Aorta (tissue), 5 donors: ENCODE measurements around the gene CFAP46. TPM values are rescaled to one million over a fixed set of nuclear protein-coding genes. Genes with fewer than 3 reads are reported as not detected.

ENCODE experiments used
- ATAC-seq: fragments of 200-7000 bp; cut with Tn5 transposase; one replicate; pipeline ENCODE4 v1.9.1; 2022; ENCODE audit warnings: moderate library complexity; ENCODE audit not compliant: low FRiP score
- DNase-seq, 2 donors: peaks; one replicate each; pipeline ENCODE4 v3.0.0-alpha.2; 2020
- H3K27ac ChIP-seq, 2 donors: one replicate each; pipeline ENCODE4 v1.5.1; 2013; ENCODE audit warnings: low read length in 2 of 2, mild to moderate bottlenecking in 2 of 2, moderate library complexity in 2 of 2, control low read depth in 1 of 2, inconsistent platforms in 1 of 2, low read depth in 1 of 2
- H3K27me3 ChIP-seq, 2 donors: one replicate each; pipeline ENCODE4 v1.6.1; 2013; ENCODE audit warnings: control low read depth in 1 of 2, low read length in 1 of 2, mild to moderate bottlenecking in 1 of 2, moderate library complexity in 1 of 2; ENCODE audit not compliant: insufficient read depth in 2 of 2, control insufficient read depth in 1 of 2
- H3K36me3 ChIP-seq, 2 donors: one replicate each; pipeline ENCODE4 v1.6.1; 2013; ENCODE audit warnings: control low read depth in 1 of 2, low read length in 1 of 2, mild to moderate bottlenecking in 1 of 2; ENCODE audit not compliant: insufficient read depth in 2 of 2, control insufficient read depth in 1 of 2
- H3K4me1 ChIP-seq, 2 donors: one replicate each; pipeline ENCODE4 v1.6.1; 2013; ENCODE audit warnings: low read length in 2 of 2, control low read depth in 1 of 2, mild to moderate bottlenecking in 1 of 2, moderate library complexity in 1 of 2; ENCODE audit not compliant: insufficient read depth in 2 of 2, control insufficient read depth in 1 of 2
- H3K4me3 ChIP-seq, 2 donors: one replicate each; pipeline ENCODE4 v1.5.1; 2013; ENCODE audit warnings: low read length in 2 of 2, control low read depth in 1 of 2, mild to moderate bottlenecking in 1 of 2
- H3K9me3 ChIP-seq: one replicate; pipeline ENCODE4 v1.6.1; 2013; ENCODE audit warnings: mild to moderate bottlenecking, low read length; ENCODE audit not compliant: control insufficient read depth
- WGBS, 2 donors: extraction: QIAGEN DNeasy Blood & Tissue Kit; methylation state at CpG; one replicate each; pipeline ENCODE4 v1.1.7; 2013; 5-methylcytosine and 5-hydroxymethylcytosine counted together
- intact Hi-C, 2 donors: fragments of 100-400 bp; cut with DNase I; formaldehyde crosslinking; loops; one replicate each; pipeline versions ENCODE4 v1.14.2 to v1.15.0; 2022
- polyA plus RNA-seq, 2 donors: library from polyadenylated mRNA; stranded (reverse); fragments of 200-250 nt; gene quantifications; one replicate each; pipeline ENCODE4 v1.2.3, GENCODE V29; 2013
- total RNA-seq, 2 donors: library from RNA; stranded (reverse); fragmentation: NEBNext Ultra II Directional; extraction: Animal tissue kit (Norgen Biotek cat#: 25700); gene quantifications; one replicate each; pipeline ENCODE4 v1.2.1, GENCODE V29; 2021
- donor health status: healthy with polysubstance abuse.
- donor health status: Bipolar disorder and iron deficiency.
- donor health status: DM: no; HTN: no; CAD: no.
- donor health status: DM: no; HTN: no; CAD: no.
- donor health status: DM: yes; HTN: yes; CAD: no.

The CFAP46 gene
- total and polyA plus RNA-seq, 4 donors: 0.42 TPM; not detected in 3

GRCh38 chr10:132910901-132911785 lies 31.2 kb downstream of the CFAP46 start:
- ATAC-seq (no peak), DNase-seq (peak in 1 of 2 donors; percentile 68)
- no peak overlapping the region for H3K27ac ChIP-seq

DNA sequence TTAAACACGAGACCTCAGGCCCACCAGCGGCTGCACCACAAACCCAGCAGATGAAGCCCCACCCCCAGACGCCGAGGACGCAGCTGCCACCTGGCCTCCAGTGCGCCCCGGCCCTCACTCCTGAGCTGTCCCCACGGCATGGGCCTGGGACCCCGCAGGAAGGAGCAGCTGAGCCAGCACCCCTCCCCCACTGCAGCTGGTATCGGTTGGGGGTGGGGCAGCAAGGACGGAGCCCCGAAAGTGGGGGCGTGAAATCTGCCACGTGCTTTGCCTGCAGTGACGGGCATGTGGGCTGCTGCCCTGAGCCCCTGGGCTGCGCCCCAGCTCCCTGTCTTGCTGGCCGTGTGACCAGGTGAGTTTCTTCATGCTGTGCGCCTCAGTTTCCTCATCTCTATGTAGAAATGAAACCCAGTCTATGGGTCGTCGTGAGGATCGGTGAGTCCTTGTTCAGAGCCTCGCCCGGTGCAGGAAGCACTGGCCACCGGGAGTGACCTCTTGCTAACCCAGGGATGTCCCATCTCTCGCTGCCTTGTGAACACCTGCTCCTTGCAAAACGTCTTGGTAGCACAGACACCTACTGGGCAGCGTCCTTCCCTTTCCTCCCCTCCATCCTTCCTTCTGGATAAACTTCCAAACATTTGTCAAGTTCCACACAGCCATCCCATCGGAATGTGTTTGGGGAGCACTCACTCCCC lies 32.0 kb downstream of the CFAP46 start:
- no peak for ATAC-seq
- peak; percentile 40 to 67 for DNase-seq
- no peak overlapping the region for H3K4me3 ChIP-seq
- H3K27ac ChIP-seq: no peak overlapping the region
- peaks cover 2% of the 10 kb centered on the region for H3K9me3 ChIP-seq
- intact Hi-C loops: no loop called here
- 75 to 82% methylated on average over 28 of the region's 28 CpGs for WGBS, 2 donors
- no peaks in the 10 kb centered on the region for H3K27me3 ChIP-seq
- no peaks in the 10 kb centered on the region for H3K36me3 ChIP-seq
- H3K4me1 ChIP-seq: no peaks in the 10 kb centered on the region

More at GRCh38 chr10:132910901-132911785, 31.2 kb downstream of the CFAP46 start:
- Histone ChIP-seq H3K4me1 (no peaks in the 10 kb centered on the region), H3K27me3 (no peaks in the 10 kb centered on the region), H3K4me3 (no peak overlapping the region), H3K36me3 (no peaks in the 10 kb centered on the region), H3K9me3 (no peaks in the 10 kb centered on the region)
- WGBS, 2 donors: 64 to 67% methylated on average over 37 of the region's 37 CpGs
- intact Hi-C loops: no loop called here

- Histone ChIP-seq H3K4me3 (no peak overlapping the region), H3K4me1 (no peaks in the 10 kb centered on the region), H3K36me3 (no peaks in the 10 kb centered on the region), H3K9me3 (peaks cover 2% of the 10 kb centered on the region), H3K27ac (no peak overlapping the region), H3K27me3 (no peaks in the 10 kb centered on the region)
- intact Hi-C loops: no loop called here
- DNase-seq (peak; percentile 42 to 74), ATAC-seq (peak; percentile 26)
- WGBS, 2 donors: 77 to 82% methylated on average over 21 of the region's 21 CpGs
Measured at GRCh38 chr10:132909491-132910071, 32.8 kb downstream of the CFAP46 start.

DNA sequence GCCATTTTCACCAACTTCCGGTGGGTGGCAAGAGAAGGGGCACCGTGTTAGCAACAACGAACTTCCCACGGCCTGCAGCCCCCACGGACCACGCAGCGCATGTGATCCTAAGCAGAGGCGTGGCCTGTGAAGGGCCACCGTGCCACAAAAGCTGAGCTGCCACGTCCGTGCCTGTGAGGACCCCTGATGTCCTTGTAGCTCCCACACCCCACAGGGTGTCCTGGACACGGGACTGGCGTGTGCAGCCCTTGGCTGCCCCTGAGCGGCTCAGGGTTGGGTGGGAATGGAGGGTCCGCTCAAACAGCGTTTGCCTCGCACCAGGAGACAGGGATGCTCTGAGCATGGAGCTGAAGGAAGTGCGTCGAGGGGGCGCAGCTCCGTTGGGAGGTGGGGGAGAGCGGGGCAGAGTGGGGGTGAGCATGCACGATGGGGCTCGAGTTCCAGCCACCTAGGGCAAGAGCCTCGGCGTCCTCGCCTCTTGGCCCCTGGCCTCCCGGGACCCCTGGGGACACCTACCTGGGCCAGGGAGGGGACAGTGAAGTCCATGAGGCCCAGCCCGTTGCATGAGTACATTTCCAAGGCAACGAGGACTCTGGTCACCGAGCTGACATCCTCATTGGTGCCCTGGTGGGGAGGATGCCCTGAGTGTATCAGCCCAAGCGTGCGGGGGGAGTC lies 33.6 kb downstream of the CFAP46 start:
- H3K27ac ChIP-seq: no peak overlapping the region
- no peaks in the 10 kb centered on the region for H3K4me1 ChIP-seq
- 92% methylated on average over 33 of the region's 33 CpGs for WGBS, 2 donors
- no peaks in the 10 kb centered on the region for H3K36me3 ChIP-seq
- DNase-seq (peak in 1 of 2 donors; percentile 72), ATAC-seq (no peak)
- no peaks in the 10 kb centered on the region for H3K27me3 ChIP-seq
- intact Hi-C loops: no loop called here
- no peak overlapping the region for H3K4me3 ChIP-seq
- peaks cover 2% of the 10 kb centered on the region for H3K9me3 ChIP-seq

DNA sequence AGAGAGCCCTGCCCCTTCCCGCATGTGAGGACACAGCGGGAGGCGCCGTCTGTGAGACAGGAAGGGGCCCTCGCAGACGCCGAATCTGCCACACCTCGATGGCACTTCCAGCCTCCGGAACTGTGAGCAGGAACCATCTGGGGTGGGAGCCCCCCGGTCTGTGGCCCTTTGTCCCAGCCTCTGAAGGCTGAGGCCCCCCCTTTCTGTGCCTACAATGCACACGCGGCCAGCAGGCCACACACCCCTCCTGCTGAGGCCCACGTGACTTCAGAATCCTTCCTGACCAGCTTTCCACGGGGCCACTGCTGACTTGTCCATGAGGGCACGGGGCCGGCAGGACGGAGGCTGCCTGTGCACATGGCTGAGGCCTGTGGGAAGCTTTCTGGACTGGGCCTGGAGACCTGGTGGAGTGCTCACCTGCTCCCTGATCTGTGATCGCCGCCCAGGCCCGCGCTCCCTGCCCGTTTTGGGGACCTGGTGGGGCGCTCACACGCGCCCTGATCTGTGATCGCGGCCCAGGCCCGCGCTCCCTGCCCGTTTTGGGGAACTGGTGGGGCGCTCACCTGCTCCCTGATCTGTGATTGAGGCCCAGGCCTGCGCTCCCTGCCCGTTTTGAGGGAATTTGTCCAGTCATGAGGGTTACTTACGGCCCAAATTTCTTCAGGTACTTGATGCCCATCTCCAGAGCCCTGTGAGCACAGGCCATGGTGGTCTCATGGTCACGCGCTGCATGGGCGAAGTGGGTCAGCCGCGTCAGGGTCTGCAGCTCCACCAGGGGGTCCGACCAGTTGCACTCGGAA lies 34.3 kb downstream of the CFAP46 start:
- WGBS, 2 donors: 89 to 90% methylated on average over 38 to 41 of the region's 41 CpGs
- Histone ChIP-seq H3K36me3 (no peaks in the 10 kb centered on the region), H3K4me3 (no peak overlapping the region), H3K9me3 (peaks cover 4% of the 10 kb centered on the region), H3K27ac (no peak overlapping the region), H3K4me1 (no peaks in the 10 kb centered on the region), H3K27me3 (no peaks in the 10 kb centered on the region)
- DNase-seq: peak in 1 of 2 donors; percentile 55
- ATAC-seq: no peak
- intact Hi-C loops: no loop called here

DNA sequence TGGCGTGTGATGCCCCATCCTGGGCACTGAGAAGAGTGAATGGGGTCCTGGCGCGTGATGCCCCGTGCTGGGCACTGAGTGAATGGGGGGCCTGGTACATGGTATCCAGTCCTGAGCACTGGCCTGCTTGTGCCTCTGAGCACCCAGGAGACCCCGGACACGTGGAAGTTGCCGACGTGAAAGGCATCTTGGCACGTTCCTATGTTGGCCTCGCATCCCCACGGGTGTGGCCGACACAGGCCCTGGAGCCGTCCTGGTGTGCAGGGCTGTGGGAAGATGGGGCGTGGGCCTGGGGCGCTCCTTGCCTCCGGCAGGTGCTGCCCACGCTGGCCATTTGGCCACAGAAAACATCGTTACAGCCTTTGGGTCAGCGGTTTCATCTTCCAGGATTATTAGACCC lies 35.5 kb downstream of the CFAP46 start:
- H3K9me3 ChIP-seq: peaks cover 4% of the 10 kb centered on the region
- peak in 1 of 2 donors; percentile 60 for DNase-seq
- no peaks in the 10 kb centered on the region for H3K4me1 ChIP-seq
- intact Hi-C loops: no loop called here
- WGBS, 2 donors: 90 to 91% methylated on average over 19 of the region's 19 CpGs
- H3K27ac ChIP-seq: no peak overlapping the region
- H3K27me3 ChIP-seq: no peaks in the 10 kb centered on the region
- H3K36me3 ChIP-seq: no peaks in the 10 kb centered on the region
- no peak for ATAC-seq
- no peak overlapping the region for H3K4me3 ChIP-seq

GRCh38 chr10:132906106-132906505 lies 36.3 kb downstream of the CFAP46 start:
- ATAC-seq (no peak), DNase-seq (peak in 1 of 2 donors; percentile 72)
- H3K4me3 ChIP-seq: no peak overlapping the region
- peaks cover 4% of the 10 kb centered on the region for H3K9me3 ChIP-seq
- no peaks in the 10 kb centered on the region for H3K36me3 ChIP-seq
- H3K4me1 ChIP-seq: no peaks in the 10 kb centered on the region
- intact Hi-C loops: no loop called here
- no peak overlapping the region for H3K27ac ChIP-seq
- WGBS, 2 donors: 89 to 93% methylated on average over 13 to 15 of the region's 15 CpGs
- H3K27me3 ChIP-seq: no peaks in the 10 kb centered on the region

GRCh38 chr10:132905661-132906060 lies 36.7 kb downstream of the CFAP46 start:
- no peaks in the 10 kb centered on the region for H3K36me3 ChIP-seq
- peak in 1 of 2 donors; percentile 41 for DNase-seq
- 92 to 94% methylated on average over 1 of the region's 1 CpG for WGBS, 2 donors
- no peaks in the 10 kb centered on the region for H3K27me3 ChIP-seq
- intact Hi-C loops: no loop called here
- H3K27ac ChIP-seq: no peak overlapping the region
- no peaks in the 10 kb centered on the region for H3K4me1 ChIP-seq
- ATAC-seq: no peak
- peaks cover 4% of the 10 kb centered on the region for H3K9me3 ChIP-seq
- H3K4me3 ChIP-seq: no peak overlapping the region
